ENCODE data around the gene TLCD1. TPM values are rescaled to one million over a fixed set of nuclear protein-coding genes. Genes with fewer than 3 reads are reported as not detected.
"Not testable (repeated sequence)": the region's sequence is repeated elsewhere in the genome, so short reads cannot be mapped to it uniquely, and the experiment has no call there.

The TLCD1 gene
- total RNA-seq, 2 donors from 2014 or later, result 1.1 to 1.4 TPM

DNA sequence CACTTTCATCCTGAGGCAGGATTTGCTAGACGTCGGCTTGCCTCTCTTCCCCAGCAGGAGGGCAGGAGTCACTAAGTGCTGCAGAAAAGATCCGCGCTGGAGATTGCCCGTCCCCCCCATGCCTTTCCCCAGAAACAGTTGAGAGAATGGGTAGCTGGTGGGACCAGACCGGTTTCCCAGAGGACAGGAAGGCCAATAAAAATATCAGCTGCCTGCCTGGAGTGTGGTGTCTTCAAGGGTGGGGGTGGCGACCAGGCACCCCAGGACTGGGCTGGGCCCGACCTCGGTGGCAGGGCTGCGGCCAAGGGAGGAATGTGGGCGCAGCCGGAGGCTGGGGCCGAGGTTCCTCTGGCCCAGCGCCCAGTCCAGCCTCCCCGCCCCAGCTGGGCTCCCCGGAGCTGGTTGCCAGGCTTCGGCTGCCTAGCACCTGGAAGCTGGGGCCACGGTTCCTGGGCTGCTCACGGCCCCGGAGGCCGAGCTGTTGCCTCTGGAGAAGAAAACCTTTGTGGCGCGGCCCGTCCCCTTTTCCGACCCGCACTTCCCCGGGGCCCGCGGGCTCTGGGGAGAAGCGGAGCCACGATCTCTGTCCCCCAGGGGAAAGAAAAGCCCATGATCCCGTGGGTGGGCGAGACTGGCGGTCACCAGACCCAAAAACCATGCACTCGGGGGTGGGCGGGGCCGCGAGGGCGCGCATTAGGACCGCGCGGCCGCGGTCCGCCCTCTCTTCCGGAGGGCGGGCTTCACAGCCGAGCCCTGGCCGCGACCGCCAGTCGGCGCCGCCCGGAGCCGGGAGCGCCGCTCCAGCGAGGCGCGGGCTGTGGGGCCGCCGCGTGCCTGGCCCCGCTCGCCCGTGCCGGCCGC, 17.4 kb upstream of the TLCD1 start, which contains the start of gene TRAF4:
Gene TRAF4 (plus strand): TSS at position 769 of the 861 bp plus-strand sequence. CDS start 102 bp downstream, outside the sequence.
- Mint-ChIP-seq H3K27me3 (no peaks in the 10 kb centered on the region), H3K27ac (peak within 1 kb of the TSS; percentile 86), H3K36me3 (ENCODE audit: low read depth) (peaks cover under 1% of the 10 kb centered on the region), H3K4me3 (peak within 1 kb of the TSS; percentile 89), H3K4me1 (peaks cover 20% of the 10 kb centered on the region)
- no peaks in the 10 kb centered on the region for H3K9me3 ChIP-seq (ENCODE audit: control insufficient read depth, low read length, poor library complexity, severe bottlenecking)
- ATAC-seq (peak; percentile 88), DNase-seq (peak; percentile 60 to 80 (median 73))

DNA sequence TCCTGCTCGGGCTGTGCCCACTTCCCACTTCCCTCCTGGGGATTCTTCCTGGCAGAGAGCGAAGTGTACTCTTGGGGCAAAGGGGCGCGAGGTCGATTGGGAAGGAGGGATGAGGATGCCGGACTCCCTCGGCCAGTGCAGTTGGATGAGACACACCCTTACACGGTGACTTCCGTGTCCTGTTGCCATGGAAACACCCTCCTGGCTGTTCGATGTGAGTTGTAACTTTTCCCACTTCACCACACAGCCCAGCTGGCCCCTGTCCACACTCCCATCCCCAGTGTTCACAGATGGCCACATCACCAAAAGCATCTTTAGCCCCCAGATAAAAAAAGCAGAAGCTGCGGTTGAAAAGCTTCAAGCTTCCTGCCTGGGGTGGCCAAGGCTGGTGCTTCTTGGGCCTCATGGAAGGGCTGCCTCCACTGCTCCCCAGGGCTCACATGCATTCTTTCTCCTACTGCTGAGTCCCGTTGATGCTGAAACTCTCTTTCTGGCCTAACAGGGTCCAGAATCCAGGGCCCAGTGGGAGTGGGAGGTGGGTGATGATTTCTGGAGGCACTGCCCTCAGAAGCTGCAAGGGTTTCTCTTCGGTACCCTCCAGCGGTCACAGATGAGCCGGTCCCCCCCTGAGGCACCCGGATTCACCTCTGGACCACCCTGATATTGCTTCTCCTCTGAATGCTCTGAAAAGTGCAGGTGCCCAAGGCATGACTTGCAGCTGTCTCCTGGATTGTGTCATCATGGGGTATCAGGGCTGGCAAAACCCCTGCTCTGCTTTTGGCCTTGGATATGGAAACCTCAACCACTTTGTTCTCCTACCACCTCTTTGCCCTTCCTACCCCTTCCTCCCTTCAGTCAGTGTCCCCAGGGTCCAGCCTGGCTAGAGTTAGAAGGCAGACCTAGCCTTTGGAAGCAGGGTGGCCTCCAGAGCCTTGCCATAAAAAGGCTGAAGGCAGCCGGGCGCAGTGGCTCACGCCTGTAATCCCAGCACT, 15.6 kb upstream of the TLCD1 start:
- no peaks in the 10 kb centered on the region for H3K27me3 Mint-ChIP-seq
- no peak for DNase-seq
- H3K9me3 ChIP-seq (ENCODE audit: control insufficient read depth, low read length, poor library complexity, severe bottlenecking), result no peaks in the 10 kb centered on the region
- peak overlapping the region; percentile 61 for H3K27ac Mint-ChIP-seq
- ATAC-seq, result no peak
- peaks cover 2% of the 10 kb centered on the region for H3K36me3 Mint-ChIP-seq (ENCODE audit: low read depth)
- peak overlapping the region; percentile 5 for H3K4me3 Mint-ChIP-seq
- peaks cover 24% of the 10 kb centered on the region for H3K4me1 Mint-ChIP-seq

DNA sequence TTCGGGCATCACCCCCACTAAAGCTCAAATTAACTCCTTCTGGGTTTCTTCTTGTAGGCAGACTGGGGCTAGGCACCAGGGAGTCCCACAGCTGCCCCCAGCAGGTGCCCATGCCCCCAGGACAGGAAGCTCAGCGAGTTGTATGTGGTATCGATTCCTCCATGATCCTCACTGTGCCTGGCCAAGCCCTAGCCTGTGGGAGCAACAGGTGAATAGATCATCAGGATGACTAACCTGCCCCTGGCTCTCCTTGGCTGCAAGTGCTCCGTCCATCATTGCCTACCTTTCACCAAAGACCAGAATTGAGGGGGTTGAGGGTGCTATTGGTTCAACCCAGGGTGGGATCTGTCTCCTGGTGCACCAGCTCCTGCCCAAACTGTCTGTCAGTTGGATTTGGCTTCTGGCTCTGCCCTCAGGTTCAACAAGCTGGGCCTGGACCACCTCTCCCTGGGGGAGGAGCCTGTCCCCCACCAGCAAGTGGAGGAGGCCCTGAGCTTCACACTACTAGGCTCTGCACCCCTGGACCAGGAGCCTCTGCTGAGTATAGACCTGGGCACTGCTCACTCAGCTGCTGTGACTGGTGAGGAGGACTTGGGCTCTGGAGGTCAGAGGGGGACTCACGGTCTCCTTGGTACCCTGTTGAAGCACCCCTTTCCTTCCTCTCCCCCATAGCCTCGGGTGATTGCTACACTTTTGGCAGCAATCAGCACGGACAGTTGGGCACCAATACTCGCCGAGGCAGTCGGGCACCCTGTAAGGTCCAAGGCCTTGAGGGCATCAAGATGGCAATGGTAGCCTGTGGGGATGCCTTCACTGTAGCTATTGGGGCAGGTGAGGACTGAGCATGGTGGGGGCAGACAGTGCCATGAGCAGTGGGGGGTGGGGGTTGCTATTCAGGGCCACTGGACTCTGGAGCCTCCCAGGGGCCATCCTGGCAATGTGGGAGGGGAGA, 14.6 kb upstream of the TLCD1 start:
- H3K4me1 Mint-ChIP-seq, result peaks cover 24% of the 10 kb centered on the region
- H3K27ac Mint-ChIP-seq, result no peak overlapping the region
- ATAC-seq (no peak), DNase-seq (no peak)
- H3K27me3 Mint-ChIP-seq, result no peaks in the 10 kb centered on the region
- H3K4me3 Mint-ChIP-seq, result no peak overlapping the region
- H3K9me3 ChIP-seq (ENCODE audit: control insufficient read depth, low read length, poor library complexity, severe bottlenecking), result no peaks in the 10 kb centered on the region
- H3K36me3 Mint-ChIP-seq (ENCODE audit: low read depth), result peaks cover 2% of the 10 kb centered on the region

DNA sequence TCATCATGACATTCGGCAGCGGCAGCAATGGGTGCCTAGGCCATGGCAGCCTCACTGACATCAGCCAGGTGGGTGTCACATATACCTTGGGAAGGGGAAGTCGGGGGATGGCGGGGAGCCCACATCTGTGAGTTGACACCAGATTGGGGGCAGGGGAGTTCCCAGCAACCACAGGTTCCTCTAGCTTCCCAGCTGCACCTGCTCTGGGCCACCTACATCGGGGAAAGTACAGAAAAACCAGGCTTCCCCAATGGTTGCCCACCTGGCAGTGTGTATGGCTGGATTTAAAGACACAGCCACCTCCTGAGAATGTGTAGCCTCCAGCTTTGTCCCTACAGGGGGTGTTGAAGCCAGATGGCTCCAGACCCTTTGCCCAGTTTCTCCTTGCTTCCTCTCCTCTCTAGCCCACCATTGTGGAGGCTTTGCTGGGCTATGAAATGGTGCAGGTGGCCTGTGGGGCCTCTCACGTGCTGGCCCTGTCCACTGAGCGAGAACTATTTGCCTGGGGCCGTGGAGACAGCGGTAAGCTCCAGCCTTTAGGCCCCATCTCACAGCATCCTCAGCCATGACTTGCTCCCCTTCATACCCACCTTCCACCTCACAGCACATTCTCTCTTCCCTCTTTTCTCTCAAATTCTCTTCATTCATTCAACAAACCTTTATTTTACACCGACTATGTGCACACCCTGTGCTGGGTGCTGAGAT, 12.8 kb upstream of the TLCD1 start:
- Mint-ChIP-seq H3K27ac (peak overlapping the region; percentile 95), H3K4me3 (no peak overlapping the region)

DNA sequence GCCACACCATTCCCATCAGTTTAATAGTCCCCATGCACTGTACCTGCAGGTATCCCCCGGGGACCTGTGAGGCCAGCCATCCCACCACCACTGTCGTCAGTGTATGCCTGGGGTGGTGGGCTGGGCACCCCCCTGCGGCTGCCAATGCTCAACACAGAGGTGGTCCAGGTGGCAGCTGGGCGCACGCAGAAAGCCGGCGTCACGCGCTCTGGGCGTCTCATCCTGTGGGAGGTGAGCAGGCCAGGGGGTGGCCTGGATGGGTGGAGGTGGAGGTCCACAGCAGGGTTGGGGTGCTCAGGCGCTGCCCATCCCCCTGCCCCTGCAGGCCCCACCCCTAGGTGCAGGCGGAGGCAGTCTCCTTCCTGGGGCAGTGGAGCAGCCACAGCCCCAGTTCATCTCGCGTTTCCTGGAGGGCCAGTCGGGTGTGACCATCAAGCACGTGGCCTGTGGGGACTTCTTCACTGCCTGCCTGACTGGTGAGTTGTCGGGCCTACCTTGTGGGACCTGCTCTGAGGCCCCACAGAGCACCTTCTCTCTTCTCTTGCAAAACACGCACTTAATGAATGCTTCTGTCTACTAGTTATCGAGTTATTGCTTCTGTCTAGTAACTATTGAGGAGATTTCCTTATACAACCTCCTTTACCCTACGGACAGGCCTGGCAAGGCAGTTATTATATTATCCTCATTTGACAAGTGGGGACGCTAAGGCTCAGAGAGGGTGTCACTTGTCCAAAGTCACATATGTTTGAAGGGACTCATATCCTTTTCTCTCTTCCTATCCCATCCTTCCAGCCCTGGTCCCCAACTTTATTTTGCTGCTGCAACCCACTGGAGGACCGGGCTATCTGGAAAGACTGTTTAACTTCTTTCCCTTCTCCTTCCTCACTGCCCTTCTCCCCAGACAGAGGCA, 12.0 kb upstream of the TLCD1 start:
- H3K4me3 Mint-ChIP-seq, result no peak overlapping the region
- DNase-seq (no peak), ATAC-seq (peak; percentile 22)
- peaks cover 2% of the 10 kb centered on the region for H3K36me3 Mint-ChIP-seq (ENCODE audit: low read depth)
- peak overlapping the region; percentile 95 for H3K27ac Mint-ChIP-seq
- H3K4me1 Mint-ChIP-seq, result peaks cover 16% of the 10 kb centered on the region
- H3K27me3 Mint-ChIP-seq, result no peaks in the 10 kb centered on the region
- H3K9me3 ChIP-seq (ENCODE audit: control insufficient read depth, low read length, poor library complexity, severe bottlenecking), result no peaks in the 10 kb centered on the region

More for the DNA sequence above, 12.8 kb upstream of the TLCD1 start:
- DNase-seq (peak in 2 of 3 donors; percentile 56 to 61), ATAC-seq (peak; percentile 93)
- H3K9me3 ChIP-seq (ENCODE audit: control insufficient read depth, low read length, poor library complexity, severe bottlenecking), result no peaks in the 10 kb centered on the region
- H3K4me1 Mint-ChIP-seq, result peaks cover 16% of the 10 kb centered on the region
- peaks cover 2% of the 10 kb centered on the region for H3K36me3 Mint-ChIP-seq (ENCODE audit: low read depth)
- H3K27me3 Mint-ChIP-seq, result no peaks in the 10 kb centered on the region

DNA sequence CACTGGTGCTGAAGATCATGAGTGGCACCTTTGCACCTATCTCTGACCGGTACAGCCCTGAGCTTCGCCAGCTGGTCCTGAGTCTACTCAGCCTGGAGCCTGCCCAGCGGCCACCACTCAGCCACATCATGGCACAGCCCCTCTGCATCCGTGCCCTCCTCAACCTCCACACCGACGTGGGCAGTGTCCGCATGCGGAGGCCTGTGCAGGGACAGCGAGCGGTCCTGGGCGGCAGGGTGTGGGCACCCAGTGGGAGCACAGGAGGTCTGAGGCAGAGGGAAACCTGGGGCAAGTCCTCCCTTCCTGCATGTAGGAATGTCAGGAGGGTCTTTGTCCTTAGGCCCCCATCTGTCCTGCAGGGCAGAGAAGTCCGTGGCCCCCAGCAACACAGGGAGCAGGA, 11.3 kb upstream of the TLCD1 start:
- DNase-seq (no peak), ATAC-seq (no peak)
- H3K4me3 Mint-ChIP-seq, result no peak overlapping the region
- no peaks in the 10 kb centered on the region for H3K27me3 Mint-ChIP-seq
- no peaks in the 10 kb centered on the region for H3K9me3 ChIP-seq (ENCODE audit: control insufficient read depth, low read length, poor library complexity, severe bottlenecking)
- H3K36me3 Mint-ChIP-seq (ENCODE audit: low read depth), result peaks cover 2% of the 10 kb centered on the region
- H3K27ac Mint-ChIP-seq, result no peak overlapping the region
- H3K4me1 Mint-ChIP-seq, result peaks cover 16% of the 10 kb centered on the region

DNA sequence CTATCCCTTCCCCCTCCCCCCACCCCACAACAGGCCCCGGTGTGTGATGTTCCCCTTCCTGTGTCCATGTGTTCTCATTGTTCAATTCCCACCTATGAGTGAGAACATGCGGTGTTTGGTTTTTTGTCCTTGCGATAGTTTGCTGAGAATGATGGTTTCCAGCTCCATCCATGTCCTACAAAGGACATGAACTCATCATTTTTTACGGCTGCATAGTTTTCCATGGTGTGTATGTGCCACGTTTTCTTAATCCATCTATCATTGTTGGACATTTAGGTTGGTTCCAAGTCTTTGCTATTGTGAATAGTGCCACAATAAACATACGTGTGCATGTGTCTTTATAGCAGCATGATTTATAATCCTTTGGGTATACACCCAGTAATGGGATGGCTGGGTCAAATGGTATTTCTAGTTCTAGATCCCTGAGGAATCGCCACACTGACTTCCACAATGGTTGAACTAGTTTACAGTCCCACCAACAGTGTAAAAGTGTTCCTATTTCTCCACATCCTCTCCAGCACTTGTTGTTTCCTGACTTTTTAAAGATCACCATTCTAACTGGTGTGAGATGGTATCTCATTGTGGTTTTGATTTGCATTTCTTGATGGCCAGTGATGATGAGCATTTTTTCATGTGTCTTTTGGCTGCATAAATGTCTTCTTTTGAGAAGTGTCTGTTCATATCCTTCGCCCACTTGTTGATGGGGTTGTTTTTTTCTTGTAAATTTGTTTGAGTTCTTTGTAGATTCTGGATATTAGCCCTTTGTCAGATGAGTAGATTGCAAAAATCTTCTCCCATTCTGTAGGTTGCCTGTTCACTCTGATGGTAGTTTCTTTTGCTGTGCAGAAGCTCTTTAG, 10.1 kb upstream of the TLCD1 start:
- not testable (repeated sequence) for H3K27me3 Mint-ChIP-seq; ATAC-seq; H3K36me3 Mint-ChIP-seq (ENCODE audit: low read depth); H3K27ac Mint-ChIP-seq; DNase-seq; H3K4me3 Mint-ChIP-seq; H3K9me3 ChIP-seq (ENCODE audit: control insufficient read depth, low read length, poor library complexity, severe bottlenecking)
- peaks cover 16% of the 10 kb centered on the region for H3K4me1 Mint-ChIP-seq

DNA sequence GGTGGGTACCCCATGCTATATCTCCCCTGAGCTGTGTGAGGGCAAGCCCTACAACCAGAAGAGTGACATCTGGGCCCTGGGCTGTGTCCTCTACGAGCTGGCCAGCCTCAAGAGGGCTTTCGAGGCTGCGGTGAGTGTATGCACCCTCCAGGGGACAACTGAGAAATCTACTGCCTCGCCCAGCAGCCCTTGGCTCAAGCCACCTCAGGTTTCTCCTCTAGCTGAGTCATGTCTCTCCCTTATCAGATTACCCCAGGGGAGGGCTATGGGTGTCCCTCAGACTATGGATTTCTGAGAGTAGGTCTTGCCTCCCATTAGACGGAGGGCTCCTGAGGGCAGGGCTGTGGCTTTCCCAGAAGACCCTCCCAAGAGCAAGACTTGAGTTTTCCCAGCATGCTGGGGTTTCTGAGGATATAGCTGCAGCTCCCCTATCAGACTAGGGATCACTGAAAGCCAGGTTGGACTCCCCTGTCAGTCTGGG, 9.2 kb upstream of the TLCD1 start:
- peaks cover 4% of the 10 kb centered on the region for H3K36me3 Mint-ChIP-seq (ENCODE audit: low read depth)
- no peak for ATAC-seq
- no peak for DNase-seq
- H3K9me3 ChIP-seq (ENCODE audit: control insufficient read depth, low read length, poor library complexity, severe bottlenecking), result no peaks in the 10 kb centered on the region
- no peak overlapping the region for H3K4me3 Mint-ChIP-seq
- peaks cover 16% of the 10 kb centered on the region for H3K4me1 Mint-ChIP-seq
- H3K27ac Mint-ChIP-seq, result no peak overlapping the region
- H3K27me3 Mint-ChIP-seq, result no peaks in the 10 kb centered on the region

DNA sequence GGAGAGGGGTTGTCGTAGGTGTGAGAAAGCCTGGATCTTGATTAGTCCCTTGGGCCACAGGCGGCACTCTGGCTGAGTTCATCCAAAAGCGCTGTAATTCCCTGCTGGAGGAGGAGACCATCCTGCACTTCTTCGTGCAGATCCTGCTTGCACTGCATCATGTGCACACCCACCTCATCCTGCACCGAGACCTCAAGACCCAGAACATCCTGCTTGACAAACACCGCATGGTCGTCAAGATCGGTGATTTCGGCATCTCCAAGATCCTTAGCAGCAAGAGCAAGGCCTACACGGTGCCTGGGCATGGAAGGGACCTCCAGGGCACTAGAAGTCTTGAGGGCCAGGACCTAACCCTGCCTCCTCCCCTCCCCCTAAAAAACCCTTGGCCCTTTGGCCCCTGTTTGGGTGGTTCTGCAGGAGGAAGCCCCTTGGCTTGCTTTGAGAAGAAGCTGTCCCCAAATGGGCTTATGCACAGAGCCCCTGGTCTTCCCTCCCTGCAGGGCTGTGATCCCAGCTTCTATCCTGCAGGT, 8.7 kb upstream of the TLCD1 start:
- H3K4me3 Mint-ChIP-seq, result no peak overlapping the region
- H3K36me3 Mint-ChIP-seq (ENCODE audit: low read depth), result peaks cover 4% of the 10 kb centered on the region
- no peak for DNase-seq
- no peaks in the 10 kb centered on the region for H3K9me3 ChIP-seq (ENCODE audit: control insufficient read depth, low read length, poor library complexity, severe bottlenecking)
- ATAC-seq, result no peak
- no peaks in the 10 kb centered on the region for H3K27me3 Mint-ChIP-seq
- H3K4me1 Mint-ChIP-seq, result peaks cover 17% of the 10 kb centered on the region
- no peak overlapping the region for H3K27ac Mint-ChIP-seq

DNA sequence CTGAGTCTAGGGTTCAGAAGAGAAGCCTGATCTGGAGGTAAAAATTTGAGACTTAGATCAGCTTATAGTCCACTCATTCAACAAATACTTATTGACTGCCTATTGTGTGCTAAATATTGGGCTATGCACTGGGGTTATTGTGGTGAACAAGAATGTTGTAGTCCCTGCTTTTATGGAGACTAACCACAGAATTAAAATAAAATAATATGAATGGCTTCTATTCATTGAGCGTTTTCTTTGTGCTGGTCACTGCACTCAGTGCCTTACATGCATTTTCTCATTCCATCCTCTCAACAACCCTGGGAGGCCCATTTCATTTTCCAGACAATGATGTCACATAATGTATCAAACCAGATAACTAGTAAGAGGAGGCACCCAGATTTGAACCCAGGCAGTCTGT, 7.3 kb upstream of the TLCD1 start:
- Mint-ChIP-seq H3K4me3 (no peak overlapping the region), H3K4me1 (peaks cover 17% of the 10 kb centered on the region), H3K27me3 (no peaks in the 10 kb centered on the region), H3K27ac (no peak overlapping the region), H3K36me3 (ENCODE audit: low read depth) (peaks cover 2% of the 10 kb centered on the region)
- ATAC-seq (no peak), DNase-seq (no peak)
- no peaks in the 10 kb centered on the region for H3K9me3 ChIP-seq (ENCODE audit: control insufficient read depth, low read length, poor library complexity, severe bottlenecking)
